ENCODE measurements around the gene NAT16.

The NAT16 gene

GRCh38 chr7:101170617-101171441 lies 9.3 kb downstream of the NAT16 start:
- peak; percentile 41 for DNase-seq

- peak; percentile 76 for DNase-seq
Observed at GRCh38 chr7:101169838-101170551, 10.1 kb downstream of the NAT16 start.

- no peak for DNase-seq
Observed at GRCh38 chr7:101169110-101169837, 10.8 kb downstream of the NAT16 start.

GRCh38 chr7:101168412-101169049 lies 11.6 kb downstream of the NAT16 start:
- no peak for DNase-seq

DNA sequence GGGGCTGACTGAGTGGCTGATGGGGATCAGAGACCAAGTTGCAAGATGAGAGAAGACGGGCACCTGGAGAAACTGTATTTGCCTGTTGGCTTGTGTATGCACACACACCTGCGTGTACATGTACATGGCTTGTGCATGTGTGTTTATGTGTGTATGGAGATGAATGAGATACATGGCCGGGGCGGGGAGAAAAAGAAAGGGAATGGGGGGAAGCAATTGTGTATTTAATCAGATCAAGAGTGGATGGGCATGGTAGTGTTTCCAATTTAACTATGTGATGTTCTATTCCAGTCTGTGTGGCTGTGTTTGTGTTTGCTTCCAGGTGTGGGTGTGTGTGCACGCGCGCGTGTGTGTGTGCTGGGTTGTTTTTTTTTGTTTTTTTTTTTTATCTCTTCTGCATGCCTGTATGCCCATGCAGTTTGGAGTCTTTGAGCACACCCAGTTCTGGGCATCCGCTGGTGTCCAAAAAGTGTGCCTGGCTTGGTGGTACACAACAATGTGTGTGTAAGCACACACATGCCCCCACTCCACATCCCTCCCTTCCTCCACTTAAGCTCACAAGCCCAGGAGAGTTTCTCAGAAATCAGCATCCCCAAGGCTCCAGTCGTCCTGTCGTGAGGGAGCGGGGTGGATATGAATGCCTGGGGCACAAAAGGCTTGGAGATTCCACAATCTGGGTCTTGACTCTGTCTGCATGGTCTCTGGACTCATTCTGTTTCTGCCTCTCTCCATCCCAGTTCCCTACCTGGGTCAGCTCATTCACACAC lies 12.3 kb downstream of the NAT16 start:
- no peak for DNase-seq

GRCh38 chr7:101166909-101167644 lies 13.0 kb downstream of the NAT16 start:
- no peak for DNase-seq

GRCh38 chr7:101166648-101166908 lies 13.5 kb downstream of the NAT16 start:
- no peak for DNase-seq

DNA sequence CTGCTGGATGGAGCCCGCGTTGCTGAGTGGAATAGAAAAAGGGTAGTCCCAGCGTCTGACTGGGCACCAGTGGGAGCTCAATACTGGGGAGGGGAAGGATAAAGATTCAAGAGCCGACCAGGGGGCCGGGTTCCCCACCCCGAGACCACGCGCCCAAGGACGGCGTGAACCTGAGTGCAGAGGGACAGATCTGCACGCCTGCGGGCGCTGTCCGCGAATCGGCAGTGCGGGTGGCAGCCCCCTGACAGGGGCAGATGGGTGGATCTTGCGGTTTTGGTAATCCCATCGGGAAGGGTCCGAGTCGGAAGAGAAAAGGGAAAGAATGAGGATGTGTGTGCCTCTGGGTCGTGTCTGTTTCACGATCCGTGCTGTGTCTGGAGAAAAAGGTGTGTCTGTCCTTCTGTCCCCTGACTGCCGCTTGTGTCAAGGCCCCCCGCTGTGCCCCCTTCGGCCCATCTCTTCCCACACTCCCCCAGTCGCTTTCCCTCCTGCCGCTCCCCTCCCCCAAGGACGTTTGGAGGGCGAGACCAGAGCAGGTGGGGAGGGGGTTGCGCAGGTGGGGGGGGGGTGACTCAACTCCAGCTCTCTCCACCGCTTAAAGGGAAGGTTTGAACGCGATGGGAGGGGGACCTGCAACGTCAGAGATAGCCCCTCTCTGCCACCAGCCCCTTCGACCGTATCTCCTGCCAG lies 14.0 kb downstream of the NAT16 start:
- DNase-seq: no peak

GRCh38 chr7:101165075-101165957 lies 14.8 kb downstream of the NAT16 start, which contains the start of gene VGF:
TSS of gene VGF (minus strand) at chr7:101165569. CDS start at chr7:101164843, 726 bp downstream.
- peak; percentile 99 for DNase-seq

DNA sequence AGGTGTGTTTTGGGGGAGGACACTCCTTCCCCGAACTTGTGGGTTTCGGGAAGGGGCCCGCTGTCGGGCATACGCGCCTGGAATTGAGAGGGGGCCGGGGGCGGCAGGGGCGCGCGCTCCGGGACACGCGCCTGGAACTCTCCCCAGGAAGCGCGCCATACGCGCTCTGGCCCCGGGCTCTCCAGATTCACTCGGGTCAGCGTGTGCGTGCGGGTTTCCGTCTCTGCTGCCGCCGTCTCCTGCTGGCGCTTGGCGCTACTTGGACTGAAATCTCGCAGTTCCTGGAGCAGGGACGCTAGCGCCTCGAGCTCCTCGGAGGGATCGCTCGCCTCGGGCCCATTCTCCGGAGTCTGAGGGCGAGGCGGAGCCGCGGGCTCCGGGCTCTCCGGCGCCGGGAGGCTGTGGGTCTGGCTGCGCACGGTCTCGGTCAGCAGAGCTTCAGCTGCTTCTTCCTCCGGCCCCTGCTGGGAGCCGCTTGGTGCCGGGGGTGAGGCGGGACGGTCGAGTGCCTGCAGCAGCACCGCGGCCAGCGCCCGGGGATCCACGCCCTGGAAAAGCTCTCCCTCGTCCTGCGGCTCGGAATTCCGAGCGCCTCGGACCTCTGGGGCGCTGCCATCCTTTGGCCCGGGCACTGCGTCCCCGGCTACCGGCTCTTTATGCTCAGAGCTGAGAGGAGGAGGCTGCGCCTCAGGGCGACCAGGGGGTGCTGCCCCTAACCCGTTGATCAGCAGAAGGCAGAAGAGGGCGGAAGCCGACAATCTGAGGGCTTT lies 15.8 kb downstream of the NAT16 start:
- DNase-seq: peak; percentile 35

- no peak for DNase-seq
Observed at GRCh38 chr7:101163279-101164070, 16.6 kb downstream of the NAT16 start.

- no peak for DNase-seq
Observed at GRCh38 chr7:101162551-101163278, 17.4 kb downstream of the NAT16 start.

DNA sequence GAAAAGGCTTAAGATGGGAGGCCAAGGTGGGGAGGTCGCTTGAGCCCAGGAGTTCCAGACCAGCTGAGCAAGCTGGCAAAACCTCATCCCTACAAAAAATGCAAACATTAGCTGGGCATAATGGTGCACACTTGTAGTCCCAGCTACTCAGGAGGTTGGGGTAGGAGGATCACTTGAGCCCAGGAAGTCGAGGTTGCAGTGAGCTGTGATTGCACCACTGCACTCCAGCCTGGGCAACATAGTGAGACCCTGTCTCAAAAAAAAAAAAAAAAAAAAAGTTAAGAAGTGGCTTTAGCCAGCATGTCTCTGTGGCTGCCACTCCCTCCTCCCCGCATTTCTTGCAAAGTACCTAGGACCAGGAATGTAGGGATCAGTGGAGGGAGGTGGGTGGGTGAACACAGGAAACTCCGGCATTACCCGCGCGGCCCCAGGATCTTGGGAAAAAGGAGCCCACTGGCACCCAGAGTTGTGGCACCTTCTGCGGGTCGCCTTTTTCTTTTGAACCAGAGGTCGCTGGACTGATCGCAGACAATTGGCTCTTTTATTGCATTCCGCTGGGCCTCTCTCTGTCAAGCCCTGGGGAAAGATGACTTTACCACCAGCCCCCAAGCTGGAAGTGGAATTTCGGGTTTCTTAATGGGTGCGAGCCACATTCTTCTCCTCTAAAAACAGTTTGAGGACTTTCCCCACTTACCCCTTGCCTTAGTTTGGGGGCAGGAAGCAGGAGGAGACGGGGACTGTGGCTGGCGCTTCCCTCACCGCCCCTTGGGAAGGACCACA lies 18.2 kb downstream of the NAT16 start:
- DNase-seq: no peak

- DNase-seq: no peak
Observed at GRCh38 chr7:101160910-101161309, 19.2 kb downstream of the NAT16 start.

DNA sequence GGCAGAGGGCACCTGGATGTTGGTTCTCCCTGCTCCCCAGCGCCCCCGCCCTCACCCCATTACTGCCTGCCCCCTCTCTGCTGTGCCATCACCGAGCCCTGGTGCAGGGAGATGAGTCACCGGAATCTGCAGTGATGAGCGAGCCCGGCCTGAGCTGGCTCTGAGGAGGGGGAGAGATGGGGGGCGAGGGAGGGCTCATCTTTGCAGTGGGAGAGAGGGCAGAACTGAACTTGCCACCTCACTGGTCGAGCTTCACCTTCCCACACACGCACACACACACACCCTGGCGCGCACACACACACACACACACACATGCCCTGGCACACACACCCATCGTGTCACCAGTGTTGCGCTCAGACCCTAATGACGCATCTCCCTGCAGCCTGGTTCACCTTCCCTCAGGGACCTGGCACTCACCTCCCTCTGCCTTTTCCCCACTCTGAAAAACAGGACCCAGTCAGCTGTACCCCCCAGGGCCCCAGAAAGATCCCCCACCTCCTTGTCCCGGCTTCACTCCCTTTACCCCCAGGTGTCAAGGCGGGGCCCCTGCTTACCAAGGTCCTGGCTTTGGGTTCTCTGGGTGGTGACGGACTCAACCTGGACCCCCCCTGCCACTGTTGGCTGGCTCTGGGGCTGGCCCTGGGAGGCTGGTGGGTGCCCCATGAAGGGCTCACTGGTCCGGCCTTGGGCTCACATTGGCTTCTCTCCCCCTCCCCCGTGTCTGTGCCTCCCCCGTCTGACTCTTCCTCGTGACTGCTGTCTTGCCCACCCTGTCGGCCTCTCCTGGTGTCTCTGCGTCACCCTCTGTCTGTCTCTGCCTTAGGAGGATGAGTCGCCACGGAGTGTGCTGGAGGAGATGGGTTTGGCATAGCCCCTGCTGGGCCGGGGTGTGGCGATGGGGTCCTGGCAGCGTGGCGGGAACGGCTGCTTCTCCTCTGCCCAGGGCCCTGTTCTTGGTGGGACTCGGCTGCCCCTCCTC lies 20.1 kb downstream of the NAT16 start:
- no peak for DNase-seq
